ENCODE measurements around the gene FAM13C.

- TF ChIP-seq CTCF (IDR thresholded peaks at IDR 0.05; ENCODE audit: low read depth, low read length, poor library complexity, severe bottlenecking) (no peak), EZH2phosphoT487 (IDR thresholded peaks at IDR 0.05; ENCODE audit: borderline replicate concordance, low read length) (no peak)
Observed at GRCh38 chr10:59342000-59342399, 20.3 kb downstream of the FAM13C start.

Data from DOHH2 (cell line).